22Rv1 (cell line): ENCODE results near the gene UVRAG.

Experiments used
- CTCF ChIP-seq: fragments of 450-650 bp; IDR thresholded peaks from 2 replicates; pipeline ENCODE4 v1.5.1; 2017; ENCODE audit warnings: mild to moderate bottlenecking
- ZFX ChIP-seq: fragments of 450-650 bp; IDR thresholded peaks from 2 replicates; pipeline ENCODE4 v1.6.1; 2017; ENCODE audit warnings: antibody characterized with exemption, borderline replicate concordance

GRCh38 chr11:75929706-75930105 is 114.7 kb downstream of the UVRAG start:
- TF ChIP-seq CTCF (no peak), ZFX (no peak)
